Left cardiac atrium (tissue), 4 donors: ENCODE measurements around the gene STAM. TPM values are rescaled to one million over a fixed set of nuclear protein-coding genes. Genes with fewer than 3 reads are reported as not detected.
"Not testable (repeated sequence)": the region's sequence is repeated elsewhere in the genome, so short reads cannot be mapped to it uniquely, and the experiment has no call there.

Experiments used
- ATAC-seq, 2 donors: fragments of 200-7000 bp; cut with Tn5 transposase; one replicate each; pipeline ENCODE4 v1.9.1; 2020; ENCODE audit warnings: mild to moderate bottlenecking in 2 of 2, moderate library complexity in 2 of 2
- DNase-seq: peaks from one replicate; pipeline ENCODE4 v3.0.0-alpha.2; 2020
- intact Hi-C, 2 donors: fragments of 100-400 bp; cut with DNase I; formaldehyde crosslinking; loops; one replicate each; pipeline versions ENCODE4 v1.14.1 to v1.15.1; 2022 to 2023
- long read RNA-seq: library from polyadenylated mRNA; unstranded; transcript quantifications from one replicate; pipeline ENCODE4 v2.0.0, GENCODE V29; 2021
- total RNA-seq, 2 donors: library from RNA; stranded (reverse); fragmentation: NEBNext Ultra II Directional; extraction: Animal tissue kit (Norgen Biotek cat#: 25700); gene quantifications; one replicate each; pipeline ENCODE4 v1.2.1, GENCODE V29; 2021
- donor health status: DM: no; HTN: yes; CAD: no.
- donor health status: DM: no; HTN: yes; CAD: no; lungs with severe emphysema.
- donor health status: DM: yes; HTN: yes; CAD: no.
- donor health status: Dilated cardiomyopathy.

STAM gene
- 10 to 100 TPM; 17.3 to 27.5 TPM for total RNA-seq
- long read RNA-seq, transcript STAM-202 (14 exons, 2,972 nt): major isoform, 30 of 41 reads
- long read RNA-seq, partial matches to known transcripts: 1 of 41 reads
- long read RNA-seq, other reads (novel, unspliced or antisense): 10 of 41 reads

DNA sequence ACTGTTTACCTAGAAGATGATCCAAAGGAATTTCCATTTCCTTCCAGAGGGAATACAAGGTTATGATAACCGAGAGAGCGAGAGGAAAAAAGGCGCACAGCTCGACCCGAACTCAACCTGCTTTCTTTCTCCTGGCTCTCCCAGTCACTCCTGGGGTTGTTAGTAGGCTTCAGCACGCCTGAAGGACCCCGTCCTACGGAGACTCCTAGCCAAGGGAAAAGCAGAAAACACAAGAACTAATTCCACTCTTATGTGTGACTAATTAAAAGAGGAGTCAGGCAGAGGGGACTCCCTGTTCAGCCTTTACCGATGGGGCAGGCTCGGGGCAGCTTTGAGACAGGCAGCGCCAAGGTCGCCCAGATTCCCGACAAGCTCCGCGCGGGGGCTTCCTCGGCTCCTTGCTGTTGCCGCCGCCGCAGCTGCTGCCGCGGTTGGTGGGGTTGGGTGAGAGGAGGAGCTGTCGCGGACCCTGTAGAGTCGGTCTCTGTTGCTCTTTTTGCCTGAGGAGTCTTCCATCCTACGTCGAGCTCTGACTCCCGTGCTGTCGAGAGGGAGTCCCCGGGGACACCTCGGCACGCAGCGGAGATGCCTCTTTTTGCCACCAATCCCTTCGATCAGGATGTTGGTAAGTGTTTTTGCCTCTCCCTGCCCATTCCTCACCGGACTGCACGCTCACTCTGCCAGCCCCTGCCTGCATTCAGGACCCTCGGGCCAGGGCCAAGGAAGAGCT lies at the start of gene STAM:
Gene STAM (plus strand): TSS at position 397 of the 730 bp plus-strand sequence. CDS start 189 bp downstream, at position 586.
- DNase-seq (peak; percentile 93), ATAC-seq (peak; percentile 95 to 96)
- intact Hi-C loops: no loop called here

DNA sequence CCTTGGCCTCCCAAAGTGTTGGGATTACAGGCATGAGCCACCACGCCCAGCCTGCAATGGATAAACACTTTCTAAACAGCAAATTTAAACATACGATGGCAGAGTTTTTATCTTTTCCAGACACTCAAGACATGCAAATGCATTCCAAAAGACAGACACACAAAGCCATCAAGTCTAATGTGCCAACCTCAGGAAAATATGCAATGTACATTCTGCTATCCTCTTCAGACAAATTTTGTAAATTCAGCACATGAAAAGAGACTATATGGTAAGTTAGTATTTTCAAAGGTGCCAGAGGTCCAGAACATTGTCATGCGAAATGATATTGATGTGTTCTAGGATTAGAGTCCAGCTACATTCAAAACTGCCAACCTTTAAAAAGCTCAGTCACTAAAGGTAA lies 46.6 kb upstream of the STAM start:
- DNase-seq (no peak), ATAC-seq (no peak)
- intact Hi-C loops: no loop called here

DNA sequence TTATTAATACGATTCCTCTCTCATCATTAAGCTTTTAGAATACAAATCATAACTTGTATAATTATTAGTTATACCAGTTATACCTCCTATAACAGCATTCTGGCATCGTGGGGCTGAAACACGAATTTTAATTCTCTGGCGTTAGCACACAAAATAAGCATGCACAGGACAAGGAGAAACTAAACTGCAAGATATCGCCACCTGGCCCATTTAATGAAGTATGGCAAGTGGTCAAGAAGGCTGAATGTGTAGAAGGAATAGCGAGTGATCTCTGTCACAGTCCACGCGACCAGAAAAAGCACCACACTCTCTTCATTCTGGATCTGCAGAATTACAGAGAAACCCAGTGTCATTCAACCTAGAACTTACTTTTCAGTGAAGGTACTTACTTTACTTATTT lies 44.9 kb upstream of the STAM start:
- ATAC-seq: peak in 1 of 2 donors; percentile 15
- intact Hi-C loops: no loop called here
- DNase-seq: no peak

DNA sequence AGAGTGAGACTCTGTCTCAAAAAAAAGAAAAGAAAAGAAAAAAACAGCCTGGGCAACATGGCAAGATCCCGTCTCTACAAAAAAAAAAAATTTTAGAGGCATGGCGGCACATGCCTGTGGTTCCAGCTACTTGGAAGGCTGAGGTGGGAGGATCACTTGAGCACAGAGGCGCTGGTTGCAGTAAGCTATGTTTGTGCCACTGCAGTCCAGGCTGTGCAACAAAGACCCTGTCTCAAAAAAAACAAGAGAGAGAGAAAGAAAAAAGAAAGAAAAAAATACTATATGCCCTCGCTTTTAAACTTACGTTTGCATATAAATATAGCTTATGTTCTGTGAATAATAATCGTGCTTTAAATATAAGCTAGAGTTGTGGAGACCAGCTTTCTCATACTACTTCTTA lies 38.0 kb upstream of the STAM start:
- ATAC-seq (no peak), DNase-seq (no peak)
- intact Hi-C loops: loop anchor here in 1 of 2 donors (2.0 to 10.0 kb wide), 3 partner anchors 137 to 629 kb away; no protein-coding TSS in a partner anchor

DNA sequence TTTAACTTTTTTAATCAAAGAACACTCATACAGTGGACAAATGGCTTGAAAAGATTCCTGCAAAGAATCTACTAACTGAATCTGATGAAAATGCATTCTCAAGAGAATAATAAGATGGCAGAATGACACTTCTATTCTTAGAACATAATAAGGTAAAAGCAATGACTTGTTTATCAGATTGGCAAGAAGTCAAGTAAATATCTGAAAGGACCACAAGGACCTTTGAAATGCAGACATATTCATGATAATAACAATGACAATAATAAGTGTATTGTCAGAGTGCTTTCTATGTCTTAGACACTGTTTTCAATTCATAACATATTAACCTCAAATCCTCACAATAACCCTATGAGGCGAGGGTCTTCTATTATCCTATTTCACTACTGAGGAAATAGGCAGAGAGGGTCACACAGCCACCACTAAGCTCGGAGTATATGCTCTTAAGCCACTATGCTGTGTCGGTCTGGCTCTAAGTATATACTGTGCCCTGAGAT lies 37.4 kb upstream of the STAM start:
- ATAC-seq (no peak), DNase-seq (no peak)
- intact Hi-C loops: loop anchor here in 1 of 2 donors (2.0 to 10.0 kb wide), 3 partner anchors 136 to 628 kb away; no protein-coding TSS in a partner anchor

DNA sequence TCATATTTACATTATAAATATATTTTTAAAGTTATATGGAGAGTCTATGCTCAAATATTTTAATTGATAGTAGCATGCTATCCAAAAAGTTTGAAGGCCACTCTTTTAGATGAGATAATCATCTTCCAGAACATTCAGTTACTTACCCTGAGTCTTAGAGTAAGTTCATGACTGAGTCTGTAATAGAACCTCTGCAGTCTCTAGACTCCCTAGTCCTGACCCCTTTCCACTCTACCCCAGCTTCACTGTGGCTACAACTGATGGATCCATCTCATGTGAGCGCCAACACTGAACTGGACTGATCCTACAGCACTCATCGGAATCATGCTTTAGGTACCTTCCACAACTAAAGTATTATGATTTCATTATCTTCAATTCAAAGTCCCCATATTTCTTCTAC lies 36.9 kb upstream of the STAM start:
- DNase-seq: no peak
- intact Hi-C loops: loop anchor here in 1 of 2 donors (2.0 to 10.0 kb wide), 3 partner anchors 136 to 628 kb away; no protein-coding TSS in a partner anchor
- no peak for ATAC-seq

DNA sequence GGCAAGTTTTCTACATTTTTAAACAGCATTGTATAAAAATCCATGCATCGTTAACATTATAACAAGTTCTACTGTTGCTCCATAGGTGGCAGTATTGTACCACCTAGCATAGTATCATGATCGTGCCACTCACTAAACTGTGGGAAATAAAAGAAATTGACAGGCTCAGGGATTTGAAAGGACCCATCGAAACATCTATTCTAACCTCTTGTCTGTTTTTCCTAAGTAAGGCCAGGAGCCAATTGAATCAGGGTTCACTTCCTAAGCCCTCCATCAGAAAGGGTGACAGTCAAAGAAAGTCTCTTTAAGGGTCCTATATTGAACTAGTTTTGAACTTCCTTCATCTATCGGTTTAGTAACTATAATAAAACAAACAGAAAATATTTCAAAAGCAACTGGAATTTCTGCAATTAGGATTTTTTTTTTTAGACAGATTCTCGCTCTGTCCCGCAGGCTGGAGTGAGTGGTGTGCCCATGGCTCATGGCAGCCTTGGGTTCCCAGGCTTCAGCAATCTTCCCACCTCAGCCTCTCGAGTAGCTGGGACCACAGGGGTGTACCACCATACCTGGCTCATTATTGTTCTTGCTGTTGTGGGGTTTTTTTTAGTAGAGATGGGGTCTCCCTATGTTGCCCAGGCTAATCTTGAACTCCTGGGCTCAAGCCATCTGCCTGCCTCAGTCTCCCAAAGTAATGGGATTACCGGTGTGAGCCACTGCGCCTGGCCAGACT lies 36.2 kb upstream of the STAM start:
- intact Hi-C loops: loop anchor here in 1 of 2 donors (2.0 to 10.0 kb wide), 3 partner anchors 135 to 627 kb away; no protein-coding TSS in a partner anchor
- ATAC-seq (peak; percentile 77 to 85), DNase-seq (no peak)

DNA sequence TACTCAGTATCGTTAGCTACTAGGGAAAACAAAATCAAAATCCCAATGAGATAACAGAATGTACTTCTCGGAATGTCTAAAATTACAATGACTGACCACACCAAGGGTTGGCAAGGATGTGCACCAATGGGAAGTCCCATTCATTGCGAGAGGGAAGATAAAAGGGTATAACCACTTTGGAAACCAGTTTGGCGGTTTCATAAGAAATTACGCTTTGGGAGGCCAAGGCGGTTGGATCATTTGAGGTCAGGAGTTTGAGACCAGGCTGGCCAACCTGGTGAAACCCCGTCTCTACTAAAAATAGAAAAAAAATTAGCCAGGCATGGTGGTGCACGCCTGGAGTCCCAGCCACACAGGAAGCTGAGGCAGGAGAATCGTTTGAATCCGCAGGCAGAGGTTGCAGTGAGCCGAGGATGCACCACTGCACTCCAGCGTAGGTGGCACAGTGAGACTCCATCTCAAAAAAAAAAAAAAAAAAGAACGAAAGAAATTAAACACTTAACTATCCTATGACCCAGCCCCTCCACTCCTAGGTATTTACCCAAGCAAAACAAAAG lies 34.4 kb upstream of the STAM start:
- intact Hi-C loops: loop anchor here in 1 of 2 donors (10.0 kb wide), 2 partner anchors 495 to 625 kb away; no protein-coding TSS in a partner anchor
- ATAC-seq (no peak), DNase-seq (no peak)

DNA sequence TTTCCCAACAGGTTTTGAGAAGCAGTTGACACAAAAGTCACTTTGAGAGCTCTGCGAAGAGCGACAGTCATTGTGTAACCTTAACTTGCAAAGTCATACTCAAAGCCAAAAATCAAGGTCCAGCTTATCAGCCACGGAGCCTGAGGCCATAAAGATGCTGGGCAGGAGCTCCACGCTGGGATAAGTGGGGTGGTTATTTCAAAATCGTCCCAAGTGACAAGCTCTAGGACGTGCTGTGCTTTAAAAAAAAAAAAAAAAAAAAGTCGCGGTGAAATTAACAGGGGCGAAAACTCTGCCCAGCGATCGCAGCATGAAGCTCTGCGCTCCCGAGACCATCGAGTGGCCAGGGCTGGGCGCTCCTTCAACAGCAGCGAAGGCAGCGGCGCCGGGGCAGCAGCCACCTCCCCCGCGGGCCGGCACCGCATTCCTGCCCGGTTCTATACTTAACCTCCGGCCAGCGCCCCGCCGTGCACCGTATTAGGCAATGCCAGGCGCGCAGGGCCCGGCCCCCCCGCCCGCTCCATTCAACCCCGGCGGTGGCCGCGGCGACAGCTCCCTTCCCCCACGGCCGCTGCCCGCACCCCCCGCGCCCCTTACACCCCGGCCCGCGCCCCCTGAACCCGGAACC lies 27.4 kb upstream of the STAM start:
- DNase-seq (peak; percentile 85), ATAC-seq (peak; percentile 93 to 94)
- intact Hi-C loops: loop anchor here in 1 of 2 donors (5.0 kb wide), 1 partner anchor 121 kb away; no protein-coding TSS in a partner anchor

DNA sequence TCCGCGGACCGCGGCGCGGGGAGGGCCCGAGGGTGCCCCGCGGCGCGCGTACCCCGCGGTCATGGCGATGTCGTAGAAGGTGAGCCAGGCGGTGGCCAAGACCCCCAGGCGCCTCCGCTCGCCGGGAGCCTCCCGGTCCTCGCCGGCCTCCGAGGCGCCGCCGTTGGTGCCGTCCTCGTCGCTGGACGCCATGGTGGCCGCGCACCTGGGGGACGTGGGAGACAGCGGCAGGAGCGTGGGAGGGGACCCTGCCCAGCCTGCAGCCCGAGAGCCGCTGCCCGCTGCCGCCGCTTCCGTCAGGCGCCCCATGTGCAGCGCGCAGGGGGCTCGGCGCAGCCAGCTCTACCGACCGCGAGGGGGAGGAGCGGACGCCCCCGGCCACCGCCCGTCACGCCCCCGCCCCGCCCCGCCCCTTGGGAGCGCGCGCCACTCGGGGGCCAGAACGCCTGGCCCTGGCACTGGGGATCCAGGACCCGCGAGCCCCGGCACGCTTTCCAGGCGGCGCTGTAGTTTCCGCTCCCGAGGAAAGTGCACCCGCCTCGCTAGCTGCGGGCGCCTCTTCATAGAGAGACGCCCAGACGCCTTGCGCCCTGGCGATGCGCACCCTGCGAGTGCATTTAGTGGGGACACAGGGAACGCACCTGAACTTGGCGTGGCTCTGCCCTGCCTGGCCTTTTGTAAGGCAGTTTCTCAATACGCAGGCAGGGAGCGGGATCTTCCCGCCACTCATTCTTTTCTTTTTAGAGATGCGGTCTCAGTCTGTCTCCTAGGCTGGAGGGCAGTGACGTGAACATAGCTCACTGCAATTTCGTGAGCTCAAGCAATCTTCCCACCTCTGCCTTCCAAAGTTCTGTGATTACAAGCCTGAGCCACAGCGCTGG lies 26.7 kb upstream of the STAM start, which contains the start of gene HACD1:
Gene HACD1 (minus strand): TSS at position 344 of the 881 bp plus-strand sequence. CDS start 35 bp downstream, at position 309.
- ATAC-seq: peak; percentile 88 to 92
- intact Hi-C loops: loop anchor here in 1 of 2 donors (5.0 kb wide), 1 partner anchor 120 kb away; no protein-coding TSS in a partner anchor
- peak; percentile 77 for DNase-seq

DNA sequence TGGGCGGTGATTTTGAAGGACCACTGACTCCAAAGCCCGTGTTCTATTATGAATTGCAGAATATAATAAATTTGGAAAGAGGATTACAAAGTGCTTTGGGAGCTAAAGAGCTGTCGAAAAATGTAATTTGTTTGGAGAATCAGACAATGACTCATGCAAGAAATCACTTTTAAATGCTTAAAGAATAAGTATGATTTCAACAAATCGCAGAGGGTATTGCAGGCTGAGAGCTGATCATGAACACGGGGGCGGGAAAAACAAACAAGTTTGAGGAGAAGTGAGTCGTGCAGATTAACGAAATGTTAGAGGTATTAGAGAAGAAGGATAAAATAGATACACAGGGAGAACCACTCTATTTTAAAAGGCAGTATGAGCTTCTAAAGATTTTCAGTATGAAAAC lies 21.9 kb upstream of the STAM start:
- no peak for ATAC-seq
- intact Hi-C loops: no loop called here
- DNase-seq: no peak

DNA sequence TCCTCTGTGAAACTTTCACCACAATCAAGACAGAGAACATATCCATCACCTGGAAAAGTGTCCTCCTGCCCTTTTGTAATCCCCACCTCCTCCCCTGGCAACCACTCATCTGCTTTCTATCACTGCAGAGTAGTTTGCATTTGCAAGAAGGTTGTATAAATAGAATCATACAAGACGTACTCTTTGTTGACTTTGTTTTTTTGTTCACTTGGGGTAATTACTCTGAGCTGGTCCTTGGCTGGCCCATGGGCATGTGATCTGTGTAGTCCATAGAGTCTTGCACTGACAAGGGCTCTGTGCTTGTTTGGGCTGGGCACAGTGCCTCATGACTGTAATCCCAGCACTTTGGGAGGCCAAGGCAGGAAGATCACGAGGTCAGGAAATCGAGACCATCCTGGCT lies 19.0 kb upstream of the STAM start:
- DNase-seq (no peak), ATAC-seq (no peak)
- intact Hi-C loops: no loop called here

DNA sequence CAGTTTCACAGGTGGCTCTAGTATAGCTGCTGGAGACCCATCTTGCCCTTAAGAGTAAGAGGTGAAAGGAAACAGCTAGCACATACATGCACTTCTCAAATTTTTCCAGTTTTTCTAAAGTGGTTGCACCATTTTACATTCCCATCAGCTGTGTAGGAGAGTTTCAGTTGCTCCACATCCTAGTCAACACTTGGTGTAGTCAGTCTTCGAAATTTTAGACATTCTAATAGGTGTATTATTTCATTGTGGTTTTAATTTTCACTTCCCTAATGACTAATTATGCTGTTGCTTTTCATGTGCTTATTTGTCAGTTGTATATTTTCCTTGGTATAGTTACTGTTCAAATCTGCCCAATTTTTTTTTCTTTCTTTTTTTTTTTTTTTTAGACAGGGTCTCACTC lies 17.3 kb upstream of the STAM start:
- intact Hi-C loops: no loop called here
- DNase-seq: no peak
- ATAC-seq: no peak

DNA sequence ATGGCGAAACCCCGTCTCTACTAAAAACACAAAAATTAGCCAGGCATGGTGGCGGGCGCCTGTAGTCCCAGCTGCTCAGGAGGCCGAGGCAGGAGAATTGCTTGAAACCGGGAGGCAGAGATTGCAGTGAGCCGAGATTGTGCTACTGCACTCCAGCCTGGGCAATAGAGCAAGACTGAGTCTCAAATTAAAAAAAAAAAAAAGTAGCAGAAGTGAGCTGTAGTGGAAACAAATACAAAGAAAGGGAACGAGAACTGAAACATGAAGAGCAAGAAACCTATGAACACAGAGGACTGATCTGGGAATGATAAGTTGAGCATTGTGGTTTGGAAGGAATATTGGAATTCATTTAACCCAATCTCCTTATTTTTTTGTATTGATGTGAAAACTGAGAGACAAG lies 11.4 kb upstream of the STAM start:
- intact Hi-C loops, DNase-seq, ATAC-seq: not testable (repeated sequence)

DNA sequence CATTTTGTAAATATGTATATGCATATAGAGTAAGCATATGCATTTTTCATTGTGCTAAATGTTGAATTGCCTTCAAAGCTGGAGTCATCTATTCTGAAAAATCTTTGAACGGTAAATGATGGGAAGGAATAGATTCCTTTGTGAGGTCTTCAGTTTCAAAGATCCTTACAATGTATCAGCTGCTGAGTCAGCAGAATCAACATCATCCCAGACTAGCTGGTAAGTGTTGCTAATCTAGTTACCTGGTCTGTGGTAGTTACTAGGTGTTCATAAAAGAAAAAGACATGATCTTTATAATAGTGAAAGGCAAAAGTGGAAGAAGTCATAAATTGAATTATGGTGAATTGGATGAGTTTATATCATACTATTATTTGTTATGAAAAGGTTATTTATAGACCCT lies 10.6 kb upstream of the STAM start:
- no peak for DNase-seq
- no peak for ATAC-seq
- intact Hi-C loops: no loop called here

DNA sequence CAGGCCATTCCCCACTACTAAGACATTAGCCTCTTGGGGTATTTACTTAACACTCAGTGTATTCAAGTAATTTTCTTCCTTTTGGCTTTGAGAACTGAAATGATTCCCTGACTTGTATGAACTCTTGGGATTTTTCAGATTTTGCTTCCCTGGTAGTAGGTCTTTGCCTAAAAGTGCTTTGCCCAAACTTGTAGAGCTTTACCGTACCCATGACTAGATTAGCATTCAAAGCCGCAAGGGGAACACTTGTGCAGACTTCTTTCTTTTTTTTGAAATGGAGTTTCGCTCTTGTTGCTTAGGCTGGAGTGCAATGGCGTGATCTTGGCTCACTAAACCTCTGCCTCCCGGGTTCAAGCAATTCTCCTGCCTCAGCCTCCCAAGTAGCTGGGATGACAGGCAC lies 6.1 kb upstream of the STAM start:
- intact Hi-C loops: no loop called here
- no peak for DNase-seq
- ATAC-seq: no peak

DNA sequence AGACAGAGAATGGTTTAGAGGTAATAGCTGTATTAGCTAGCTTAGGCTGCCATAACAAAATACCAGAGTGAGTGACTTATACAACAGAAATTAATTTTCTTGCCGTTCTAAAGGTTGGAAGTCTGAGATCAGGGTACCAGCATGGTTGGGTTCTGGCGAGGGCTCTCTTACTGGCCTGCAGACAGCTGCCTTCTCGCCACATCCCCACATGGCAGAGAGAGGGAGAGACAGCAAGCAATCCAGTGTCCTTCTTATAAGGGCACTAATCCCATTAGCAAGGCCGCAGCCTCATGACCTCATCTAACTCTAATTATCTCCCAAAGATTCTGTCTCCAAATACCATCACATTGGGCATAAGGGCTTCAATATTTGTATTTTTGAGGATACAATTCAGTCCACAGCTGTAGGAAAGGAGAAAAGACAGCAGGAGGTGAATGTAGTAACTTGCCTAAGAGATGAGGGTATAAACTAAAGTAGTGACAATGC lies 3.6 kb upstream of the STAM start:
- no peak for DNase-seq
- intact Hi-C loops: no loop called here
- no peak for ATAC-seq

DNA sequence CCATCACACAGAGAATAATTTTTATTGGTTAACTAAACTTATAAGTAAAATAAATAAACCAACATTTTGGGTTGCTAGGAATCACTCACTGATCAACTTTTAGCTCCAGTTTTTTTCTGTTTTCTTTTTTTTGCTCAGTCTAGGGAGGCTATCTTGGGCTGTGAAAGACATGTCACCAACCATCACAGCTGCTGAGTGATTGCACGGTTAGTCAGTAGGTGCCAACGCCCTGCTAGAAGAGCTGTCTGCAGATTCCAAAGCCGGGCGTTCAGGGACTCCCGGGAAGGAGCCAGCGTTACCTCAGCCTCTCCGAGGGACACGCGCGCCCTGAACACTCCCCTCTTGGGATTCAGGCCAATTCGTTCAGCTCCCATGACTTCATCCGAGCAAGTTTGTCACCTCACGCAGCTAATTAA lies 604 bp upstream of the STAM start:
- intact Hi-C loops: no loop called here

More for the DNA sequence above, 604 bp upstream of the STAM start:
- peak; percentile 77 for DNase-seq
- ATAC-seq: peak; percentile 84 to 90
